HepG2 (cell line): ENCODE results near the gene GAN. TPM values are rescaled to one million over a fixed set of nuclear protein-coding genes. Genes with fewer than 3 reads are reported as not detected.

ENCODE experiments used
- ATAC-seq: fragments of 200-7000 bp; cut with Tn5 transposase; 3 replicates; pipeline ENCODE4 v1.9.1; 2020; ENCODE audit warnings: mild to moderate bottlenecking, moderate library complexity
- BruUV-seq: library from RNA; stranded (reverse); fragments of 400-500 nt; replicated peaks from 2 replicates; lab custom pipeline; 2021; lab: Mats Ljungman, UMichigan
- CTCF ChIA-PET: fragments of 300-600 bp; formaldehyde crosslinking; extraction: SDS; loops from one replicate; lab custom pipeline; 2021; ENCODE audit warnings: low total read pairs, inconsistent platforms, low intra/inter-chr PET ratio; lab: Yijun Ruan, JAX
- POLR2A ChIA-PET: fragments of 350-600 bp; sonication (Branson Sonifier 250); formaldehyde crosslinking; loops from one replicate; lab custom pipeline; 2020; ENCODE audit warnings: antibody characterized with exemption, inconsistent platforms; lab: Yijun Ruan, JAX
- DNase-seq: peaks from one replicate; pipeline ENCODE4 v3.0.0-alpha.2; 2015; ENCODE audit warnings: low spot score
- FAIRE-seq: peaks from 3 replicates; lab custom pipeline; 2011; peaks lifted over from hg19 to GRCh38; lab: Jason Lieb, UNC
- H2AFZ ChIP-seq: one replicate; pipeline ENCODE4 v1.6.1; 2011; ENCODE audit warnings: low read length, inconsistent platforms
- H3K27ac ChIP-seq: fragments of 300-600 bp; 3 replicates; pipeline ENCODE4 v1.8.0; 2011; ENCODE audit warnings: mixed run types, mild to moderate bottlenecking, mixed read lengths, low read length, inconsistent platforms; ENCODE audit not compliant: insufficient read depth; ENCODE audit errors: extremely low read length
- H3K27me3 ChIP-seq, 2 experiments: fragments of 200-600 bp in 1 of 2; 2 replicates in 1 of 2; 3 replicates in 1 of 2; pipeline versions ENCODE4 v1.6.0 to v1.8.0; 2011; ENCODE audit warnings: low read length in 2 of 2, mild to moderate bottlenecking in 2 of 2, moderate library complexity in 2 of 2, inconsistent platforms in 1 of 2; ENCODE audit not compliant: insufficient read depth in 2 of 2, control insufficient read depth in 1 of 2
- H3K36me3 ChIP-seq, 2 experiments: fragments of 200-600 bp in 1 of 2; replicated peaks in 1 of 2; 2 replicates in 1 of 2; 3 replicates in 1 of 2; pipeline versions ENCODE4 v1.5.1 to v1.8.0; 2011; ENCODE audit warnings: low read length in 2 of 2, inconsistent platforms in 1 of 2; ENCODE audit not compliant: insufficient read depth in 2 of 2, control insufficient read depth in 1 of 2
- H3K4me1 ChIP-seq: 2 replicates; pipeline ENCODE4 v1.5.1; 2012; ENCODE audit warnings: low read length, inconsistent platforms; ENCODE audit not compliant: insufficient read depth
- H3K4me2 ChIP-seq: 2 replicates; pipeline ENCODE4 v1.6.0; 2011; ENCODE audit warnings: low read depth, low read length, inconsistent platforms
- H3K4me3 ChIP-seq, 3 experiments: fragments of 200-600 bp in 1 of 3; sonication (generic), shearing (Covaris generic) in 1 of 3; replicated peaks in 1 of 3; 2 replicates each; pipeline ENCODE4 v1.5.1; 2011 to 2016; ENCODE audit warnings: low read length in 3 of 3, inconsistent platforms in 2 of 3, low read depth in 2 of 3, mild to moderate bottlenecking in 2 of 3, control low read depth in 1 of 3, mixed read lengths in 1 of 3; ENCODE audit not compliant: insufficient read depth in 1 of 3
- H3K79me2 ChIP-seq: one replicate; pipeline ENCODE4 v1.6.1; 2011; ENCODE audit warnings: low read length, inconsistent platforms; ENCODE audit not compliant: insufficient read depth
- H3K9ac ChIP-seq: 2 replicates; pipeline ENCODE4 v1.6.0; 2011; ENCODE audit warnings: mild to moderate bottlenecking, low read depth, low read length, inconsistent platforms; ENCODE audit not compliant: insufficient read depth
- H3K9me3 ChIP-seq: 2 replicates; pipeline ENCODE4 v1.5.1; 2012; ENCODE audit warnings: mild to moderate bottlenecking, low read length
- H4K20me1 ChIP-seq: 2 replicates; pipeline ENCODE4 v1.6.0; 2011; ENCODE audit warnings: inconsistent platforms, mild to moderate bottlenecking, low read length, moderate library complexity; ENCODE audit not compliant: insufficient read depth
- EEA1 ChIP-seq: sonication (generic); formaldehyde crosslinking; IDR thresholded peaks from 2 replicates; pipeline ENCODE4 v1.5.1; 2020; ENCODE audit warnings: mild to moderate bottlenecking, missing genetic modification reagents, borderline replicate concordance
- ESRRA ChIP-seq: sonication (generic); formaldehyde crosslinking; IDR thresholded peaks from 2 replicates; pipeline ENCODE4 v1.5.1; 2020; ENCODE audit warnings: mild to moderate bottlenecking, low read depth, missing genetic modification reagents
- FOXA3 ChIP-seq: IDR thresholded peaks from 2 replicates; pipeline ENCODE4 v1.6.1; 2016; ENCODE audit warnings: missing genetic modification reagents, missing compliant biosample characterization
- MZF1 ChIP-seq: sonication (generic); formaldehyde crosslinking; IDR thresholded peaks from 2 replicates; pipeline ENCODE4 v1.8.1; 2023; ENCODE audit warnings: mild to moderate bottlenecking, missing genetic modification reagents, borderline replicate concordance
- NR2F1 ChIP-seq, 2 experiments: fragments of 450-650 bp in 1 of 2; formaldehyde crosslinking in 1 of 2; IDR thresholded peaks; 2 replicates each; pipeline versions ENCODE4 v1.5.0 to v1.6.1; 2016 to 2020; ENCODE audit warnings: mild to moderate bottlenecking in 1 of 2, missing compliant biosample characterization in 1 of 2, missing genetic modification reagents in 1 of 2, moderate library complexity in 1 of 2
- REST ChIP-seq, 2 experiments: IDR thresholded peaks; 2 replicates each; pipeline ENCODE4 v1.6.1; 2011 to 2012; ENCODE audit warnings: low read length in 2 of 2, borderline replicate concordance in 1 of 2, low read depth in 1 of 2, mild to moderate bottlenecking in 1 of 2, moderate library complexity in 1 of 2
- THAP9 ChIP-seq: sonication (generic); formaldehyde crosslinking; IDR thresholded peaks from 2 replicates; pipeline ENCODE4; 2020; ENCODE audit warnings: missing genetic modification reagents, mild to moderate bottlenecking, borderline replicate concordance
- TOPORS ChIP-seq: sonication (generic); formaldehyde crosslinking; IDR thresholded peaks from 2 replicates; pipeline ENCODE4 v1.8.0; 2023; ENCODE audit warnings: mild to moderate bottlenecking, missing genetic modification reagents
- ZFP1 ChIP-seq: IDR thresholded peaks from 2 replicates; pipeline ENCODE4 v1.6.1; 2016
- ZNF234 ChIP-seq: sonication (generic); formaldehyde crosslinking; conservative IDR thresholded peaks from 2 replicates; pipeline ENCODE4 v1.5.1; 2020; ENCODE audit warnings: mild to moderate bottlenecking, missing genetic modification reagents
- ZNF30 ChIP-seq: sonication (generic); formaldehyde crosslinking; IDR thresholded peaks from 2 replicates; pipeline ENCODE4 v1.5.0; 2020; ENCODE audit warnings: mild to moderate bottlenecking, missing genetic modification reagents
- ZNF619 ChIP-seq: sonication (generic); formaldehyde crosslinking; IDR thresholded peaks from 2 replicates; pipeline ENCODE4 v1.4.0; 2020; ENCODE audit warnings: mild to moderate bottlenecking, missing genetic modification reagents
- ZNF704 ChIP-seq: sonication (generic); formaldehyde crosslinking; IDR thresholded peaks from 2 replicates; pipeline ENCODE4 v1.8.1; 2023; ENCODE audit warnings: mild to moderate bottlenecking, inconsistent platforms, moderate library complexity, missing genetic modification reagents, borderline replicate concordance
- ZNF781 ChIP-seq: sonication (generic); formaldehyde crosslinking; IDR thresholded peaks from 2 replicates; pipeline ENCODE4 v1.5.1; 2020; ENCODE audit warnings: borderline replicate concordance, mild to moderate bottlenecking, missing genetic modification reagents; ENCODE audit errors: not compliant biosample characterization
- WGBS: methylation state at CpG from one replicate; pipeline ENCODE4 v1.1.6; 2017; ENCODE audit warnings: low lambda C conversion rate; 5-methylcytosine and 5-hydroxymethylcytosine counted together
- in situ Hi-C: cut with HindIII; loops from 2 replicates; pipeline ENCODE4 v1.10.0; 2017; ENCODE audit warnings: low pct_unique_long_range_greater_than_20kb; ENCODE audit not compliant: extremely low pct_ligation_motif_present
- intact Hi-C: fragments of 100-400 bp; cut with micrococcal nuclease; formaldehyde crosslinking; loops from one replicate; pipeline ENCODE4 v1.10.0; 2022; ENCODE audit not compliant: unreplicated experiment
- polyA plus RNA-seq, 8 experiments: library from polyadenylated mRNA; depleted of rRNA in 3 of 8; stranded (reverse) in 7 of 8; unstranded in 1 of 8; fragments of >200 nt; fragmentation: Illumina TruSeq in 4 of 8; extraction: Trizol in 4 of 8; gene quantifications; 2 replicates each; pipeline versions ENCODE4 v1.2.1 to v1.2.3, GENCODE V29; 2011 to 2016; ENCODE audit warnings: low read depth in 4 of 8, missing spikeins in 1 of 8, mixed read lengths in 1 of 8; ENCODE audit not compliant: insufficient read depth in 1 of 8
- total RNA-seq, 5 experiments: library from RNA; depleted of rRNA; stranded (reverse); fragments of >200 nt; fragmentation: Illumina TruSeq; extraction: Trizol; gene quantifications; 2 replicates each; pipeline ENCODE4 v1.2.3, GENCODE V29; 2016; ENCODE audit warnings: low read depth in 1 of 5
- TF ChIP-seq, protein P1 (sequence below): sonication (generic); formaldehyde crosslinking; IDR thresholded peaks from 2 replicates; pipeline ENCODE4 v1.4.0; 2020; ENCODE audit warnings: missing genetic modification reagents, borderline replicate concordance

The GAN gene
- total and polyA plus RNA-seq, 2 of the 13 experiments (the other 11 are each of a cell fraction or from before 2014, with no cell fraction given), result 4.3 to 11.0 TPM

- intact Hi-C loops, result no loop called here
- Histone ChIP-seq H2AFZ (no peak overlapping the region), H3K36me3 (no peaks in the 10 kb centered on the region), H3K4me3 (no peak overlapping the region), H3K4me1 (peaks cover 9% of the 10 kb centered on the region; the same call in 1 of the 2 replicates), H3K9me3 (peaks cover 6% of the 10 kb centered on the region; the same call in 1 of the 2 replicates), H3K79me2 (no peaks in the 10 kb centered on the region), H3K27me3 (peaks cover 2% of the 10 kb centered on the region in 2 experiments; a peak in 1 of 5 replicates), H3K27ac (no peak overlapping the region), H3K9ac (no peak overlapping the region), H3K4me2 (no peak overlapping the region), H4K20me1 (no peaks in the 10 kb centered on the region)
- ChIA-PET POLR2A (no interaction called here), CTCF (no interaction called here)
- ATAC-seq, result no peak
- in situ Hi-C loops, result no loop called here
- no peak for DNase-seq
- FAIRE-seq, result no peak
- WGBS, result 61% methylated on average over 14 of the region's 14 CpGs
- no TSS peak for BruUV-seq
- TF ChIP-seq ZNF781 (CRISPR knock-in tag) (no peak), THAP9 (CRISPR knock-in tag) (no peak), ZNF704 (CRISPR knock-in tag) (no peak), MZF1 (no peak), ZNF619 (no peak), ESRRA (CRISPR knock-in tag) (no peak), ZNF30 (CRISPR knock-in tag) (no peak), FOXA3 (CRISPR knock-in tag) (no peak), ZNF234 (CRISPR knock-in tag) (no peak), NR2F1 (CRISPR knock-in tag; IDR thresholded peaks at IDR 0.05) (no peak), TOPORS (CRISPR knock-in tag) (no peak), EEA1 (CRISPR knock-in tag) (no peak), ZFP1 (CRISPR knock-in tag) (no peak), REST (IDR thresholded peaks at IDR 0.05; ENCODE audit: borderline replicate concordance in 1 of 2, low read depth in 1 of 2, low read length in 2 of 2) (no peak)
- TF ChIP-seq, protein P1, sequence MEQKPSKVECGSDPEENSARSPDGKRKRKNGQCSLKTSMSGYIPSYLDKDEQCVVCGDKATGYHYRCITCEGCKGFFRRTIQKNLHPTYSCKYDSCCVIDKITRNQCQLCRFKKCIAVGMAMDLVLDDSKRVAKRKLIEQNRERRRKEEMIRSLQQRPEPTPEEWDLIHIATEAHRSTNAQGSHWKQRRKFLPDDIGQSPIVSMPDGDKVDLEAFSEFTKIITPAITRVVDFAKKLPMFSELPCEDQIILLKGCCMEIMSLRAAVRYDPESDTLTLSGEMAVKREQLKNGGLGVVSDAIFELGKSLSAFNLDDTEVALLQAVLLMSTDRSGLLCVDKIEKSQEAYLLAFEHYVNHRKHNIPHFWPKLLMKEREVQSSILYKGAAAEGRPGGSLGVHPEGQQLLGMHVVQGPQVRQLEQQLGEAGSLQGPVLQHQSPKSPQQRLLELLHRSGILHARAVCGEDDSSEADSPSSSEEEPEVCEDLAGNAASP (CRISPR knock-in tag), result no peak
Observed at GRCh38 chr16:81397879-81398520, 83.2 kb downstream of the GAN start.
